GM19035 (cell line): ENCODE results near the gene THAP12.

Experiments
- ATAC-seq: cut with Tn5 transposase; IDR thresholded peaks from one replicate; pipeline ENCODE4 v1.9.1; 2021; ENCODE audit not compliant: unreplicated experiment

Gene THAP12

GRCh38 chr11:76307396-76307795 is 73.5 kb downstream of the THAP12 start:
- no peak for ATAC-seq

- no peak for ATAC-seq
Observed at GRCh38 chr11:76303399-76303798, 77.5 kb downstream of the THAP12 start.

- ATAC-seq: no peak
Observed at GRCh38 chr11:76302996-76303395, 77.9 kb downstream of the THAP12 start.
